ENCODE measurements around the gene ANKRD10. TPM values are rescaled to one million over a fixed set of nuclear protein-coding genes. Genes with fewer than 3 reads are reported as not detected.

Gene ANKRD10
- total RNA-seq, 4 donors from 2014 or later: 117 to 184 (median 138) TPM

GRCh38 chr13:110877737-110878258, 37.1 kb downstream of the ANKRD10 start:
- Histone ChIP-seq H3K27me3 (no peaks in the 10 kb centered on the region), H3K27ac (no peak overlapping the region), H3K36me3 (peaks cover 0 to 6% (median 0%) of the 10 kb centered on the region in 3 donors), H3K4me3 (no peak overlapping the region), H3K9me3 (no peaks in the 10 kb centered on the region), H3K4me1 (peaks cover 0 to 12% (median 6%) of the 10 kb centered on the region in 4 donors)
- TF ChIP-seq, protein P1, sequence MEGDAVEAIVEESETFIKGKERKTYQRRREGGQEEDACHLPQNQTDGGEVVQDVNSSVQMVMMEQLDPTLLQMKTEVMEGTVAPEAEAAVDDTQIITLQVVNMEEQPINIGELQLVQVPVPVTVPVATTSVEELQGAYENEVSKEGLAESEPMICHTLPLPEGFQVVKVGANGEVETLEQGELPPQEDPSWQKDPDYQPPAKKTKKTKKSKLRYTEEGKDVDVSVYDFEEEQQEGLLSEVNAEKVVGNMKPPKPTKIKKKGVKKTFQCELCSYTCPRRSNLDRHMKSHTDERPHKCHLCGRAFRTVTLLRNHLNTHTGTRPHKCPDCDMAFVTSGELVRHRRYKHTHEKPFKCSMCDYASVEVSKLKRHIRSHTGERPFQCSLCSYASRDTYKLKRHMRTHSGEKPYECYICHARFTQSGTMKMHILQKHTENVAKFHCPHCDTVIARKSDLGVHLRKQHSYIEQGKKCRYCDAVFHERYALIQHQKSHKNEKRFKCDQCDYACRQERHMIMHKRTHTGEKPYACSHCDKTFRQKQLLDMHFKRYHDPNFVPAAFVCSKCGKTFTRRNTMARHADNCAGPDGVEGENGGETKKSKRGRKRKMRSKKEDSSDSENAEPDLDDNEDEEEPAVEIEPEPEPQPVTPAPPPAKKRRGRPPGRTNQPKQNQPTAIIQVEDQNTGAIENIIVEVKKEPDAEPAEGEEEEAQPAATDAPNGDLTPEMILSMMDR (IDR thresholded peaks at IDR 0.05): no peak
- no peak for TF ChIP-seq POLR2A (IDR thresholded peaks at IDR 0.05)
- no peak for DNase-seq

DNA sequence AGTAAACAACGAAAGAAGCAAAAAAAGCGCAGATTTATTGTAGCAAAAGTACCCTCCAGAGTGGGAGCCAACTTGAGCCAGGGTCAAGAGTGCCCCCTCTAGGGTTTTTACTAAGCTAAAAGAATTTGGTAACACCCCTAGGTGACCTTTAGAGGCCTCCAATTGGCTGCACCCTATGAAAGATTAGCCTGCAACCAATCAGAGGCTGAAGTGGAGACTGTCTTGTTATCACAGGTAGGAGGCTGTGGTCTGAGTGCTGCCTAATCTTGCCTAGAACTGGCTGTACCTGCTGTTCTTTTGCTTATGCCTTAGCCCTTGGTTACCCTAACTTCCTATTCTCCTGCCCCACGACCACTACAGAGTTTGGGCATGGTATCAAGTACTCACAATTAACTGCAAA, 38.3 kb downstream of the ANKRD10 start:
- no peak for DNase-seq
- no peaks in the 10 kb centered on the region for H3K9me3 ChIP-seq
- H3K36me3 ChIP-seq: peaks cover 0 to 6% (median 0%) of the 10 kb centered on the region in 3 donors
- TF ChIP-seq, protein P1 (IDR thresholded peaks at IDR 0.05): no peak
- TF ChIP-seq POLR2A (IDR thresholded peaks at IDR 0.05): no peak
- H3K4me3 ChIP-seq: no peak overlapping the region
- H3K27me3 ChIP-seq: no peaks in the 10 kb centered on the region
- H3K27ac ChIP-seq: no peak overlapping the region
- H3K4me1 ChIP-seq: peaks cover 0 to 12% (median 6%) of the 10 kb centered on the region in 4 donors

DNA sequence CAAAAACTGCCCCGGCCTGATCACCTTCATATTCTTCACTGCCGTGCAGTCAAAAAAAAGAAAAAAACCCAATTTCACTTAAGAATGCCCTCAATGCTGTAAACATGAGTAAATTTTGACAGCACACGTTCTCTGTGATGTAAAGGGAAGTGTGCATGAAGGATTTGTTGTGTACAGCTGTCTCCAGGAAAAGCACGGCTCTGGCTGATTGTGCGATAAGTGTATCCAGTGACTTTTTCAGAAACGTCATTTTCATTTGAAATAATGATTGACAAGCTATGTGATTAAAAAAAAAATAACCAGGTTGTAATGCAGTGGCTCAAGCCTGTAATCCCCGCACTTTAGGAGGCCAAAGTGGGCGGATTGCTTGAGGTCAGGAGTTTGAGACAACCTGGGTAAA, 39.6 kb downstream of the ANKRD10 start:
- TF ChIP-seq, protein P1 (IDR thresholded peaks at IDR 0.05): no peak
- TF ChIP-seq POLR2A (IDR thresholded peaks at IDR 0.05): no peak
- no peak for DNase-seq
- Histone ChIP-seq H3K9me3 (no peaks in the 10 kb centered on the region), H3K4me3 (no peak overlapping the region), H3K27ac (no peak overlapping the region), H3K4me1 (peaks cover 0 to 19% (median 6%) of the 10 kb centered on the region in 4 donors), H3K36me3 (peaks cover 0 to 6% (median 0%) of the 10 kb centered on the region in 3 donors), H3K27me3 (no peaks in the 10 kb centered on the region)

DNA sequence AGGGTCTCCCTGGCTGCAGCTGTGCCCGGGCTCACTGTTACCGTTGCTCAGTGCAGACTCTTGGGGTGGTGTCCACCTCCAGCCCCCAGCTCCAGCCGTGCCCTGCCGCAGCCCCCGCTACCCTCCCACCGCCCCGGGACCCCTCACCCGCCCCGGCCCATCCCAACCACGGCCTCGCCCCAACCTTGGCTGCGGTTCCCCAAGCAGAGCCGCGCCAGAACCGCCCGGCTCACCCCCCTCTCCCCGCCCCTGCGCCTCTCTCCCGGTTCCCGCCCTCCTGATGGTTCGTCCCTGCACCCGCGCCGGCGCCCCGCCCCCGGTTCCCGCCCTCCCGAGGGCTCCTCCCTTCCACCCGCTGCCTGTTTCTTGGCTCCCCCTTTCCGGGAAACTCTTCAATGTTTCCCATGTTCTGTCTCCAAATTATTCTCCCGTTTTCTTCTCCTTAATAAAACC, 40.3 kb downstream of the ANKRD10 start:
- Histone ChIP-seq H3K4me3 (peak overlapping the region in 3 of 4 donors; percentile 6 to 43 (median 39)), H3K9me3 (no peaks in the 10 kb centered on the region), H3K27ac (no peak overlapping the region), H3K4me1 (peaks cover 0 to 25% (median 6%) of the 10 kb centered on the region in 4 donors), H3K36me3 (peaks cover 0 to 2% (median 0%) of the 10 kb centered on the region in 3 donors), H3K27me3 (no peaks in the 10 kb centered on the region)
- TF ChIP-seq, protein P1 (IDR thresholded peaks at IDR 0.05): no peak
- no peak for TF ChIP-seq POLR2A (IDR thresholded peaks at IDR 0.05)
- DNase-seq: peak; percentile 27 to 86 (median 79)

DNA sequence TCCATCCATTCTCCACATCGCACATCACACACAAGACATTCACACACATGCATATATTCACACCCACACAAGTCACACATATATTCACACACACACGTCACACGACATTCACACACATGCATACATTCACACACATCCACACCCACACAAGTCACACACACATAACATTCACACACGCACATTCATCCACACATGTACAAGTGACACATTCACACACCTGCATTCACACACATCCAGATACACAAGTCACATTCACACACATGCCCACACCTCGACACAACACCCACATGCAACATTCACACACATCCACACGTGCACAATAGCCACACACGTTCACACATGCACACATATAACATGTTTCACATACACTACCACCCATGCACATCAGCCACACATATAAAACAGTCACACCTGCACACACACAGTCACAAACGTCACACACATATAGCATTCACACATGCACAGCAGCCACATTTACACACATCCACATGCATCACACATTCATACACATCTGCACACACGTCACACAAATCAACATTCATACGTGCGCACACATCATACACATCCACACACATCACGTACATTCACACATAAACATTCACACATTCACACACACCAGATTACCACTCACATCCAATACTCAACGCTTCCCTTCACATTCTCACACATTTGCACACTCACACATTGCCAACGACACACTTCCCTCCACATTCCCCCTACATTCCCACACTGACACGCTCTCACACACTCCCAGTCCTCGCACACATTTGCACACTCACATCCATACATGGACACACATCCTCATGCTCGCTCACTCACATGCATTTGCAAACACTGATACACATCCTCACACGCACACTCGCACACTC, 41.0 kb downstream of the ANKRD10 start:
- no peaks in the 10 kb centered on the region for H3K36me3 ChIP-seq
- no peak for TF ChIP-seq POLR2A (IDR thresholded peaks at IDR 0.05)
- H3K9me3 ChIP-seq: no peaks in the 10 kb centered on the region
- H3K27ac ChIP-seq: no peak overlapping the region
- peaks cover 0 to 25% (median 6%) of the 10 kb centered on the region in 4 donors for H3K4me1 ChIP-seq
- DNase-seq: no peak
- H3K27me3 ChIP-seq: no peaks in the 10 kb centered on the region
- H3K4me3 ChIP-seq: peak overlapping the region in 3 of 4 donors; percentile 6 to 43 (median 39)

Measured in Peyer's patch (tissue), 4 donors.